ELR (cell line): Measurements from ENCODE around the gene TRIM2.
"Not testable (repeated sequence)": the region's sequence is repeated elsewhere in the genome, so short reads cannot be mapped to it uniquely, and the experiment has no call there.

ENCODE experiments used
- DNase-seq: peaks from one replicate; pipeline ENCODE4 v3.0.0-alpha.2; 2015; ENCODE audit warnings: low read depth

Gene TRIM2

DNA sequence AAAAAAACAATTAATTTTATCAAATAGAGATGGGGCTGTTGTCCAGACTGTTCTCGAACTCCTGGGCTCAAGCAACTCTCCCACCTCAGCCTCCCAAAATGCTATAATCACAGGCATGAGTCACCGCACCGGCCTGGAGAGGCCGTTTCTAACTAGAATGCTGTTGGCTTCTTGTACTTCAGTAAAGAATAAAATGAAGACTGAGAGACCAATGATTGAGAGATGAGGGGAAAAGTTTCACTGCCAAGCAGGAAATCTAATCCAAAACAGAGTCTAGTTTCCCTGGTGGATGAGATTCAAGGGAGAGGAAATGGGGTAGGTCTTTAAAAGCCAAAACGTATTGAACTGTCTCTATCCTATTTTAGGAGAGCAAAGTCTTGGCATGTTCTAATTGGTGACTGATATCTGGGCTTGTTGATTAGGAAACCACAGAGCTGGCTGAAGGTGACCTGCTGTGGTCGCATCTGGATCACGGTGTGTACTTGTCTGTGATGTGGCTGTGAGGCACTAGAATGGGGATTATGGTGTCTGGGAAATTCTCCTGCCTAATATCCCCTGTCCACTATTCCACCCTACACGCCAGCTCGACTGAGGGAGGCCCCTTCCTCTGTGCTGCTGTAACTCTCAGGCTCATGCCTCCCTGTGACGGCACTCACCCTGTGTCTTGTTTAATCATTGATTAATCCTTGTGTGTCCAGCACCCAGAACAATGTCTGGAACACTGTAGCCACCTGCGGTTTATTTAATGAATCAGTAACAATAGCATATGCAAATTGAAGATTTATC is 15.0 kb upstream of the TRIM2 start:
- no peak for DNase-seq

GRCh38 chr4:153191795-153192363 is 12.4 kb upstream of the TRIM2 start:
- DNase-seq: no peak

DNA sequence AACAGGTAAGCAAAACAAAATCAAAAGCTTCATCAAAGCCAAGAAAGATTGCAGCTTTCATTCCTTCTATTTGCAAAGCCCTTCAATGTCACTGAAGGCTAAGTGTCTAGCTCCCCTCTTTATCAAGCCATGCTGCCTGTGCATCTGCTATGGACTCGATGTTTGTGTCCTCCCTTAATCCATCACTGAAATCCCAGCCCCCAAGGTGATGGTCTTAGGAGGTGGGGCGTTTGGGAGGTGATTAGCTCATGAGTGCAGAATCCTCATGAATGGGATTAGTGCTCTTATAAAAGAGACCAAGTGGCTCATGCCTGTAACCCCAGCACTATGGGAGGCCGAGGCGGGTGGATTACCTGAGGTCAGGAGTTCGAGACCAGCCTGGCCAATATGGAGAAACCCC is 6.9 kb upstream of the TRIM2 start:
- DNase-seq: no peak

DNA sequence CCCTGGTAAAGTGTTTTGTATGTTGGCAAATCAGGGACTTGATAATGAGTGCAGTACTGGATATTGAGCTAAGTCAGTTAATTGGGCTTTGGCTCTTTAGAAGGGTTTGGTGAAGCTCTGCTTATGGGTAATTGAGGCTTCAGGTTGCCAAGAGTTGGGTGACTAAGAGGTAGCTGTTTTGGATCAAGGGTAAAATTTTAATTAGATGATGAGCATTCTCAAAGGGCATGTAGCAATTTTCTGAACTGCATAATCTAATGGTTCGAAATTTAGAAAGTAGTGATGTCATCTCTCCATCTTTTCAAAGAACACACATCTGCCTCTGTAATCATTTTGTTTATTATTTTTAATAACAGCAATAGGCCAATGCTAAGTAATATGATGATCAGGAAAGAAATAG is 5.5 kb upstream of the TRIM2 start:
- DNase-seq: no peak

DNA sequence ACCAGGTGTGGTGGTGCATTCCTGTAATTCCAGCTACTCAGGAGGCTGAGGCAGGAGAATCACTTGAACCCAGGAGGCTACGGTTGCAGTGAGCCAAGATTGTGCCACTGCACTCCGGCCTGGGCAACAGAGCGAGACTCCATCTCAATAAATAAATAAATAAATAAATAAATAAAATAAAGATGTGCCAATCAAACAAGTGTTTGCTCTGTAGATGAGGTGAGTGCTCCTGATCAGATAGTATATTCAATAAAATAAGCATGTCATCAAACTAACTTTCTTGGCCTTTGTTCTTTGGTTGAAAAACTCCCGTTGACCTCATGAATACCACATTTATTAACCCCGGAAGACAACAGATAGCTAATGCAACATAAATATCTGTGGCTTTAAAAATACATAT is 497 bp upstream of the TRIM2 start:
- not testable (repeated sequence) for DNase-seq

GRCh38 chr4:153204728-153205648 is 745 bp downstream of the TRIM2 start:
- no peak for DNase-seq

DNA sequence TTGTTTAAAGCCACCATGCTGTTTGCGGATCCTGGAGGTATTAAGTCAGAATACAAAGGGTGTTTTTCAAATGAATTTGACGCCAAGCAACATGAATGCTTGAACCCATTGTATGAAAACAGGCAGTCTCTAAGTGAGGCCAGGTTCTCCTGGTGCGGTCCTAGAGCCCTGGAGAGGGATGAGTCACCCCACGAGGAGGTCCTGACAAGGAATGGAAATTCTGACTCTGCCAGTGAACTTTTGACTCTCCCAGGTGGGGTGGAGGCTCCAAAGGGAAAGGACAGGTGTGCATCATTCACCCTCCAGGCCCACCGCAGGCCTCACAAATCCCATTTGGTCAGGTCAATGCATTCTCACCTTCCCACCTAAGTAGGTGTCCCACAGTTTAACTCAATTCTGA is 1.5 kb downstream of the TRIM2 start:
- DNase-seq: peak; percentile 13

- no peak for DNase-seq
Observed at GRCh38 chr4:153206534-153206933, 2.3 kb downstream of the TRIM2 start.

GRCh38 chr4:153207027-153207426 is 2.8 kb downstream of the TRIM2 start:
- no peak for DNase-seq

GRCh38 chr4:153207567-153207966 is 3.3 kb downstream of the TRIM2 start:
- peak; percentile 58 for DNase-seq

GRCh38 chr4:153209410-153209809 is 5.2 kb downstream of the TRIM2 start:
- no peak for DNase-seq

DNA sequence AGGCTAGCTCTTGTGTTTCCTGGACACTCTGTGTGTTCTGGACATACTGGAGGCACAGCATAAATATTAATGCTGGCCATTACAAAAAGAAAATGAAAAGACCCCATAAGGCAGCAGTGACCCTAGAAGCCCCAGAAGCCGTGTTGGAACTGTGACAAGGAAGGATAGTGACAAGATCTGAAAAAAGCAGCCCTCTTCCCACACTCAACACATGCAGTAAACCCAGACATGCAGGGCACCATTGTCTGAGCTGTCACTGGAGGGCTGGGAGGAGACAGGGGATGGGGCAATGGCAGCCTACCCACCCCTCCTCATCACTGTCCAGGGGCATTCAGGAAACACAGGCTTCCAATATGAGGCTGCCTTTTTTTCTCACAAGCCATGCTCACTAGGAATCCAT is 6.5 kb downstream of the TRIM2 start:
- DNase-seq: no peak

GRCh38 chr4:153211986-153212728 is 7.9 kb downstream of the TRIM2 start:
- DNase-seq: peak; percentile 46

GRCh38 chr4:153212736-153213135 is 8.5 kb downstream of the TRIM2 start:
- no peak for DNase-seq

DNA sequence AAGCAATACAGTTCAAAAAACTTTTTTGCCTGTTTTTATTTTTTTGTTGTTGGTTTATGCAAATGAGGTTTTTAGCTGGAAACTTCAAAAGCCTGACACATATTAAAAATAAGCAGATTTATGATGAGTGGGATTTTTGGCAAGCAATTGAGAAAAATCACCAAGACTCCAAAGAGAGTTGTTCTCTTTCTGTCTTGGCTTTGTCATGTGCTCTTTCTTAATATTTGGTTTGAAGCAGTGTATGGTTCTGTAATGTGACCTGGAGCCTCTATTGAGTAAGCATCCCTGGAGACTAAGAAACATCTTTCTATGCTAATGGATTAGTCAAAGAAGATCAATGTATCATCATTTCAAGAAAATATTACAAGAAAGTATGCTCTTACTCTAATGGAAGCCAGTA is 11.7 kb downstream of the TRIM2 start:
- DNase-seq: peak; percentile 2

- DNase-seq: no peak
Observed at GRCh38 chr4:153216546-153216945, 12.3 kb downstream of the TRIM2 start.

GRCh38 chr4:153217440-153217839 is 13.2 kb downstream of the TRIM2 start:
- peak; percentile 27 for DNase-seq

- DNase-seq: peak; percentile 3
Observed at GRCh38 chr4:153218961-153219360, 14.7 kb downstream of the TRIM2 start.

DNA sequence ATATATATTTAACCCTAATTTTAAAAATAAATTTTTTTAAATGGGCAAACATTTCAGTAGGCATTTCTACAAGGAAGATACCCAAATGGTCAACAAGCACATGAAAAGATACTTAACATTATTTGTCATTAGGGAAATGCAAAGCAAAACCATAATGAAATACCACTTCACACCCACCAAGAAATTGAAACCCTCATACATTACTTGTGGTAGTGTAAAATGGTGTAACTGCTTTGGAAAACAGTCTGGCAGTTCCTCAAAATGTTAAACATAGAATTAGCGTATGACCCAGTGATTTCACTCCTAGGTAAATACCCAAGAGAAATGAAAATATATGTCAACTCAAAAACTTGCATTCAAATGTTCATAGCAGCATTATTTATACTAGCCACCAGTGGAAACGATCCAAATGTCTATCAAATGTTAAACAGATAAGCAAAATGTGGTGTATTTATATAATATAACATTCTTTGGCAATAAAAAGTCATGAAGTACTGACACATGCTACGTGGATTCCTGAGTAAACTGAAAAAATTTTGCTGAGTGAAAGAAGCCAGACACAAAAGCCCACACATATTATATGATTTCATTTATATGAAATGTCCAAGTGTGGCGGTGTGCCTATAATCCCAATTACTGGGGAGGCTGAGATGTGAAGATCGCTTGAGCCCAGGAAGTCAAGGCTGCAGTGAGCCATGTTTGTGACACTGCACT is 16.6 kb downstream of the TRIM2 start:
- no peak for DNase-seq

DNA sequence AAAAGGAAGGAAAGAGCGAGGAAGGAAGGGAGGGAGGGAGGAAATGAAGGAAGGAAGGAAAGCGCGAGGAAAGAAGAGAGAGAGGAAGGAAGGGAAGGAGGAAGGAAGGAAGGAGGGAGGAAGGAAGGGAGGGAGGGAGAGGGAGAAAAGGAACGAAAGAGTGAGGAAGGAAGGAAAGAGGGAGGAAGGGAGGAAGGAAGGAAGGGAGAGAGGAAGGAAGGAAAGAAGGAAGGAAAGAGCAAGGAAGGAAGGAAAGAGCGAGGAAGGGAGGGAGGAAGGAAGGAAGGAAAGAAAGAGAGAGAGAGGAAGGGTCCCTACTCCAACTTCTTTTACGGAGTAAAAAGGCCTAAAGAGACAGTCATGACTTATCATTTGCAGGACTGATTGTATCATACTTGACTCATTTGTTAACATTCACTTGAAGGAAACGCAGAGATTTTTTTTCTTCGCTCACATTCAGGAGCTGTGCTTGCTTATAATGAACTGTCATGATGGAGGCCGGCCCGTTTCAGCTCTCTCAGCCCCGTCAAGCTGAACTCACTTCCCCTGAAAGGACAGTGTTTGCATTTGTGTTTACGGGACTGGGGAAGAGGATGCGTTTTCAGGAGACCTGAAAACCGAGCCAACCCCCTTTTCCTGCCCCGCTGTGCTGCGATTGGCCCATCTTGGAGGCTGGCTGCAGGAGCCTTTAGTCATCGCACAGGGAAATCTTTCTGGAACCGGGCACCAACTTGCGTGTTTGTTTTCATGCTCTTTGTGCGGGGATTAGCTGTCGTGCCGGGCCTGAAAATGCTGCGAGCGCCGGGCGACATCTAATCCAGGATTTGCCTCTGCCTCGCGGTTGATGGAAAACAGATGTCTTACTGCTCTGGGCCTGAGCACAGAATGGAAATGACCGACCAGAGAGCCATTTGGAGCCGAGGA is 17.8 kb downstream of the TRIM2 start:
- peak; percentile 87 for DNase-seq
